IPS-NIHi7 (cell line): Measurements from ENCODE around the gene DPP3.

Experiments used
- DNase-seq: peaks from one replicate; pipeline ENCODE4 v3.0.0; 2012; ENCODE audit warnings: mixed read lengths; ENCODE audit errors: extremely low spot score

DPP3 gene

GRCh38 chr11:66556086-66556485, 75.9 kb downstream of the DPP3 start:
- DNase-seq = no peak

DNA sequence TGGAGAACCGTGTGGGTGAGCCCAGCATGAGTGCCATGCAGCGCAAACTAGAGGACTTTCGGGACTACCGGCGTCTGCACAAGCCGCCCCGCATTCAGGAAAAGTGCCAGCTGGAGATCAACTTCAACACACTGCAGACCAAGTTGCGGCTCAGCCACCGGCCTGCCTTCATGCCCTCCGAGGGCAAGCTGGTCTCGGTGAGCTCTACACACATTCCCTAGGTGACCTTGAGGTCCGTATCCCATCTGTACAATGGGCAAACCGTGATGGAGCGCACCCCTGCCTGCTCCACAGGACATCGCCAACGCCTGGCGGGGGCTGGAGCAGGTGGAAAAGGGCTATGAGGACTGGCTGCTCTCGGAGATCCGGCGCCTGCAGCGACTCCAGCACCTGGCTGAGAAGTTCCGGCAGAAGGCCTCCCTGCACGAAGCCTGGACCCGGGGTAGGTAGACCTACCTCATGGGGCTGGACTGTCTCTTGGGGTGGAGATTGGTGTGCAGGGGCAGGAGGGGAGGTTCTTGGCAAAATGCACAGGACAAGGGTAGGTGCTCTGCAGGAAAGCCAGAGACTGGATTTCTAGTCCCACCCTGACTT, 77.6 kb downstream of the DPP3 start:
- no peak for DNase-seq
